ENCODE results near the gene ANKRD13D. TPM values are rescaled to one million over a fixed set of nuclear protein-coding genes. Genes with fewer than 3 reads are reported as not detected.
"Not testable (repeated sequence)": the region's sequence is repeated elsewhere in the genome, so short reads cannot be mapped to it uniquely, and the experiment has no call there.

ANKRD13D gene
- total and polyA plus RNA-seq, 2 experiments from 2014 or later, result 20.3 to 30.8 TPM

DNA sequence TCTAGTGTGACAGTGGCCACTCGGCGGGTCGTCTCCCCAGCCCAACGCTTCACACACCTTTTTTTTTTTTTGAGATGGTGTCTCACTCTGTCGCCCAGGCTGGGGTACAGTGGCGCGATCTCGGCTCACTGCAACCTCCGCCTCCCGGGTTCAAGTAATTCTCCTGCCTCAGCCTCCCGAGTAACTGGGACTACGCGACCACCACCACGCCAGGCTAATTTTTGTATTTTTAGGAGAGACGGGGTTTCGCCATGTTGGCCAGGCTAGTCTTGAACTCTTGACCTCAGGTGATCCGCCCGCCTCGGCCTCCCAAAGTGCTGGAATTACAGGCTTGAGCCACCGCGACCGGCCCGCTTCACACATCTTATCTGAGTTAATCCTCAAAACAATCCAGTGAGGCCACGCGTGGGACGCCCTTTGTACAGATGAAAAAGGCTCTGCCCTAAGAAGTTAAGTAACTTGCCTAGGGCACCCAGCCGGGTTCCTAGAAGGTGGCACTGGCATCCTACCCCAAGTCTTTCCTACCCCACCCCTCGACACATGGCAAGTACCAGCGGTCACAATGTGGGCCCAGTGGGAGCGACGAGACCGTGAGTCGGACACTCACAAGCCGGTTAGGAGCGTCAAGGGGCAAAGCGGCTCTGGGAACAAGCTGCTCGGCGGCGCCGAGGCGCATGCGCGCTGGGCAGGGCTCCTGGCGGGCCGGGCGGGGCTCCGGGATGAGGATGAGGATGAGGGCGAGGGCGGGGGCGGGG, 28.0 kb upstream of the ANKRD13D start:
- Mint-ChIP-seq H3K4me3 (peak overlapping the region; percentile 65), H3K36me3 (ENCODE audit: low read depth) (peaks cover 13% of the 10 kb centered on the region), H3K4me1 (peaks cover 18% of the 10 kb centered on the region), H3K27me3 (ENCODE audit: insufficient read depth, low read depth, poor library complexity) (peaks cover 22% of the 10 kb centered on the region)
- not testable (repeated sequence) for H3K9me2 ChIP-seq (ENCODE audit: insufficient read depth); H3K79me2 ChIP-seq (replicated peaks; ENCODE audit: insufficient read depth); H3K27ac ChIP-seq (ENCODE audit: low read depth); H3K36me3 ChIP-seq (ENCODE audit: insufficient read depth); H3K27me3 ChIP-seq (ENCODE audit: insufficient read depth); H4K20me1 ChIP-seq (replicated peaks; ENCODE audit: insufficient read depth); H3K9me3 Mint-ChIP-seq; H3K27ac Mint-ChIP-seq
- Histone ChIP-seq H2AFZ (peak overlapping the region; percentile 98), H3K4me1 (ENCODE audit: insufficient read depth) (peaks cover 13% of the 10 kb centered on the region), H3K4me3 (peak overlapping the region; percentile 64), H3K4me2 (peak overlapping the region; percentile 94), H3F3A (replicated peaks; ENCODE audit: low read depth) (peaks cover 18% of the 10 kb centered on the region)
- TF ChIP-seq POLR2AphosphoS5 (IDR thresholded peaks at IDR 0.05; ENCODE audit: low read depth), result peak; percentile 44; the same call in 1 of the 2 replicates
- DNase-seq (ENCODE audit: low spot score) (peak; percentile 77), ATAC-seq (peak; percentile 29)

DNA sequence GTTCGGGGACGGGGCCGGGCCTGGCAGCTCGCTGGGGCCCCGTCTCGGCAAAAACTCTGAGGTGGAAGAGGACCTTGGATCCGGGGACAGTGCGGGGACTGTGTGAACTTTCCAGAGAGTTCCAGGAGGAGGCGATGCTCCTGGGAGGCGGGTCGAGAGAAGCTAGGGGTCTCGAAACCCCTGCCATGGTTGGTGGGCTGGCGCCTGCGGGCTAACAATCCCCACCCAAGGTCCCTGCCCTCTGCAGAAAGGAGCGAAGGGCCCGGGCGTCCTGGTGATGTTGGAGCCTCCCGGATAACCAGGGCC, 27.5 kb upstream of the ANKRD13D start:
- Histone ChIP-seq H3K4me2 (peak overlapping the region; percentile 94), H3K9me2 (ENCODE audit: insufficient read depth) (no peaks in the 10 kb centered on the region), H3F3A (replicated peaks; ENCODE audit: low read depth) (peaks cover 18% of the 10 kb centered on the region), H3K4me1 (ENCODE audit: insufficient read depth) (peaks cover 13% of the 10 kb centered on the region), H3K4me3 (peak overlapping the region; percentile 64), H3K79me2 (replicated peaks; ENCODE audit: insufficient read depth) (no peaks in the 10 kb centered on the region), H3K36me3 (ENCODE audit: insufficient read depth) (peaks cover 7% of the 10 kb centered on the region), H4K20me1 (replicated peaks; ENCODE audit: insufficient read depth) (no peaks in the 10 kb centered on the region; the same call in 1 of the 2 replicates), H2AFZ (peak overlapping the region; percentile 90), H3K27me3 (ENCODE audit: insufficient read depth) (no peaks in the 10 kb centered on the region), H3K27ac (ENCODE audit: low read depth) (no peak overlapping the region)
- Mint-ChIP-seq H3K27ac (no peak overlapping the region), H3K27me3 (ENCODE audit: insufficient read depth, low read depth, poor library complexity) (peaks cover 21% of the 10 kb centered on the region), H3K4me3 (peak overlapping the region; percentile 56; the same call in 2 of the 3 replicates), H3K36me3 (ENCODE audit: low read depth) (peaks cover 10% of the 10 kb centered on the region), H3K9me3 (no peaks in the 10 kb centered on the region), H3K4me1 (peaks cover 18% of the 10 kb centered on the region)
- no peak; the same call in 1 of the 3 replicates for ATAC-seq
- DNase-seq (ENCODE audit: low spot score), result no peak
- TF ChIP-seq, protein P1, sequence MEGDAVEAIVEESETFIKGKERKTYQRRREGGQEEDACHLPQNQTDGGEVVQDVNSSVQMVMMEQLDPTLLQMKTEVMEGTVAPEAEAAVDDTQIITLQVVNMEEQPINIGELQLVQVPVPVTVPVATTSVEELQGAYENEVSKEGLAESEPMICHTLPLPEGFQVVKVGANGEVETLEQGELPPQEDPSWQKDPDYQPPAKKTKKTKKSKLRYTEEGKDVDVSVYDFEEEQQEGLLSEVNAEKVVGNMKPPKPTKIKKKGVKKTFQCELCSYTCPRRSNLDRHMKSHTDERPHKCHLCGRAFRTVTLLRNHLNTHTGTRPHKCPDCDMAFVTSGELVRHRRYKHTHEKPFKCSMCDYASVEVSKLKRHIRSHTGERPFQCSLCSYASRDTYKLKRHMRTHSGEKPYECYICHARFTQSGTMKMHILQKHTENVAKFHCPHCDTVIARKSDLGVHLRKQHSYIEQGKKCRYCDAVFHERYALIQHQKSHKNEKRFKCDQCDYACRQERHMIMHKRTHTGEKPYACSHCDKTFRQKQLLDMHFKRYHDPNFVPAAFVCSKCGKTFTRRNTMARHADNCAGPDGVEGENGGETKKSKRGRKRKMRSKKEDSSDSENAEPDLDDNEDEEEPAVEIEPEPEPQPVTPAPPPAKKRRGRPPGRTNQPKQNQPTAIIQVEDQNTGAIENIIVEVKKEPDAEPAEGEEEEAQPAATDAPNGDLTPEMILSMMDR (conservative IDR thresholded peaks at IDR 0.05; ENCODE audit: low read depth in 2 of 2), result peak; percentile 14 to 25; a peak in 3 of 4 replicates
- TF ChIP-seq EZH2 (IDR thresholded peaks at IDR 0.05; ENCODE audit: low read depth, unreplicated experiment), result no peak

DNA sequence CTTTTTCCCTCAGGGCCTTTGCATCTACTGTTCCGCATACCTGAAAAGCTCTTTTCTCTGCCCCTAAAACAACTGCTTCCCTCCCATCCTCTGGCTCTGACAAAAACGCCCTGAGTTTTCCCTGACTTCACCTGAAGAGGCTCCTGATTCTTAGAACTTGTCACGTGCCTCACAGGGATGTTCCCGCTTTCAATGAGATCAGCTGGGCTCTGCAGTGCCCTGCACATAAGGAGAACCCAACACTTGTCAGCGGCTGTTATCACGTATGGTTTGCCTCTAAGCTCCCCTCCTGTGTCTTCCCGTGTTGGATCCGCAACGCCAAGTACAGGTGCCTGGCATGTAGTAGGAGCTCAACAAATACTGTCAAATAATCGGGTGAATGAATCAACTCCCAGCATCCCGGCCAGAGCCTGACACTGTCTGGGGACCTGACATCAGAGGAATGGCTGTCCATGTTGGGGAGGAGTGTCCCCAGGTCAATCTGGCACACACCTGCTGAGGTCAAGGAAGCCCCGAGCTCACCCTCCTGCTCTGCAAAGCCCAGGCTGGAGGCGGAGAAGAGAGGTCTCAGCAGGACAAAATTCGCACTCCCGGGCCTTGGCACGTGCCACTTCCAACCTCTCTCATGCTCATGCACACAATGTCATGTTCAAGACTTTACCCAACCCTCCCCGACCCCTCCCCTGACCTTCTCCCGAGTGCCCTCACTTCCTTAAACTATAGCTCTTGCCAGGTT, 27.0 kb upstream of the ANKRD13D start:
- Histone ChIP-seq H3K9me2 (ENCODE audit: insufficient read depth) (no peaks in the 10 kb centered on the region), H3K79me2 (replicated peaks; ENCODE audit: insufficient read depth) (peaks cover 5% of the 10 kb centered on the region; the same call in 1 of the 2 replicates), H4K20me1 (replicated peaks; ENCODE audit: insufficient read depth) (no peaks in the 10 kb centered on the region; the same call in 1 of the 2 replicates), H3K36me3 (ENCODE audit: insufficient read depth) (peaks cover 2% of the 10 kb centered on the region), H2AFZ (peak overlapping the region; percentile 90), H3K27ac (ENCODE audit: low read depth) (no peak overlapping the region), H3K27me3 (ENCODE audit: insufficient read depth) (no peaks in the 10 kb centered on the region), H3F3A (replicated peaks; ENCODE audit: low read depth) (peaks cover 14% of the 10 kb centered on the region), H3K4me3 (peak overlapping the region; percentile 64), H3K4me2 (peak overlapping the region; percentile 94), H3K4me1 (ENCODE audit: insufficient read depth) (peaks cover 13% of the 10 kb centered on the region)
- no peaks in the 10 kb centered on the region for H3K9me3 Mint-ChIP-seq
- peaks cover 18% of the 10 kb centered on the region for H3K4me1 Mint-ChIP-seq
- H3K4me3 Mint-ChIP-seq, result peak overlapping the region; percentile 56
- H3K36me3 Mint-ChIP-seq (ENCODE audit: low read depth), result peaks cover 5% of the 10 kb centered on the region; the same call in 2 of the 3 replicates
- no peak overlapping the region for H3K27ac Mint-ChIP-seq
- H3K27me3 Mint-ChIP-seq (ENCODE audit: insufficient read depth, low read depth, poor library complexity), result peaks cover 21% of the 10 kb centered on the region
- DNase-seq (ENCODE audit: low spot score) (peak; percentile 60), ATAC-seq (peak; percentile 6)
- TF ChIP-seq, protein P1 (conservative IDR thresholded peaks at IDR 0.05; ENCODE audit: low read depth in 2 of 2), result 0 out of 4 replicates have a peak, but pooled peaks of 1 of the 2 experiments have one; percentile 5
- TF ChIP-seq, protein P2, sequence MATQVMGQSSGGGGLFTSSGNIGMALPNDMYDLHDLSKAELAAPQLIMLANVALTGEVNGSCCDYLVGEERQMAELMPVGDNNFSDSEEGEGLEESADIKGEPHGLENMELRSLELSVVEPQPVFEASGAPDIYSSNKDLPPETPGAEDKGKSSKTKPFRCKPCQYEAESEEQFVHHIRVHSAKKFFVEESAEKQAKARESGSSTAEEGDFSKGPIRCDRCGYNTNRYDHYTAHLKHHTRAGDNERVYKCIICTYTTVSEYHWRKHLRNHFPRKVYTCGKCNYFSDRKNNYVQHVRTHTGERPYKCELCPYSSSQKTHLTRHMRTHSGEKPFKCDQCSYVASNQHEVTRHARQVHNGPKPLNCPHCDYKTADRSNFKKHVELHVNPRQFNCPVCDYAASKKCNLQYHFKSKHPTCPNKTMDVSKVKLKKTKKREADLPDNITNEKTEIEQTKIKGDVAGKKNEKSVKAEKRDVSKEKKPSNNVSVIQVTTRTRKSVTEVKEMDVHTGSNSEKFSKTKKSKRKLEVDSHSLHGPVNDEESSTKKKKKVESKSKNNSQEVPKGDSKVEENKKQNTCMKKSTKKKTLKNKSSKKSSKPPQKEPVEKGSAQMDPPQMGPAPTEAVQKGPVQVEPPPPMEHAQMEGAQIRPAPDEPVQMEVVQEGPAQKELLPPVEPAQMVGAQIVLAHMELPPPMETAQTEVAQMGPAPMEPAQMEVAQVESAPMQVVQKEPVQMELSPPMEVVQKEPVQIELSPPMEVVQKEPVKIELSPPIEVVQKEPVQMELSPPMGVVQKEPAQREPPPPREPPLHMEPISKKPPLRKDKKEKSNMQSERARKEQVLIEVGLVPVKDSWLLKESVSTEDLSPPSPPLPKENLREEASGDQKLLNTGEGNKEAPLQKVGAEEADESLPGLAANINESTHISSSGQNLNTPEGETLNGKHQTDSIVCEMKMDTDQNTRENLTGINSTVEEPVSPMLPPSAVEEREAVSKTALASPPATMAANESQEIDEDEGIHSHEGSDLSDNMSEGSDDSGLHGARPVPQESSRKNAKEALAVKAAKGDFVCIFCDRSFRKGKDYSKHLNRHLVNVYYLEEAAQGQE (IDR thresholded peaks at IDR 0.05; ENCODE audit: unreplicated experiment), result no peak
- no peak for TF ChIP-seq EZH2phosphoT487 (IDR thresholded peaks at IDR 0.05; ENCODE audit: unreplicated experiment)
- no peak for TF ChIP-seq EZH2 (IDR thresholded peaks at IDR 0.05; ENCODE audit: low read depth, unreplicated experiment)
- no peak for TF ChIP-seq STAT1 (IDR thresholded peaks at IDR 0.05; ENCODE audit: unreplicated experiment)
- no peak for TF ChIP-seq ZNF331 (CRISPR knock-in tag; IDR thresholded peaks at IDR 0.05; ENCODE audit: low read depth)
